Measurements from ENCODE around the gene ADGRG1. TPM values are rescaled to one million over a fixed set of nuclear protein-coding genes. Genes with fewer than 3 reads are reported as not detected.

Gene ADGRG1
- total RNA-seq, 4 donors from 2014 or later = 129 to 159 (median 136) TPM

DNA sequence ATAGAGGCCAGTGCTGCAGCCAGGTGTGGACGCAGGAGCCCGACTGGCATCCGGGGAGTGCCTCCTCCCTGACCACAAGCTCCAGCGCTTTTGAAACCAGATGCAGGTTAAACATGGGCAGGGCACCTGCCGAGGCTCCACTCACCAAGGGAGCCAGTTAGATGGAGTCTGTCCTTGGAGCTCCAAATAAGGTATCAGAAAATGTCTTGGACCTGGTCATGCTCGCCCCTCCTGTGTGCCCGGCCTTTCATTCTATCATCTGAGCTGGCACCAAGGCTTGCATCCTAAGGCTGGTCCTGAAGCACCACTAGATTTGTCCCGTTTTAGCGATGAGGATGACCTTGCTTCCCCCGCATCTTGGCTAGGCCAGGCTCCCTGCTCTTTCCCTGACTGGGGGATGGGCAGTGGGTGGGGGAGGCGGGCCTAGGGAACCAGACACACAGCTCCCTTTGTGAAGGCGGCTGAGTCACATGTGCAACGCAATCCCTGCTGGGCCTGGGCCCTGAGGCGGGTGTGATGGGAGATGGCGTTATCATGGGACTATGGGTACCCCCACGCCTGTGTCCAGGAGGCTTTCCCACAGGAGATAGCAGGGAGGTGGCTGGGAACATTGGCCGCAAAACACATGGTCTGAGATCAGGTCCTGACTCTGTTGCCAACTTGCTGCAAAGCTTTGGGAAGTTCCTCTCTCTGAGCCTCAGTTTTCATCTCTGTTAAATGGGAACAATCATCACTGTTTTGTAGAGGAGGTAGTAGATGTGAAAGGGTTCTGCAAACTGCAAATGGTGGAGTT lies 5.0 kb upstream of the ADGRG1 start:
- DNase-seq (ENCODE audit: low spot score in 2 of 2) = peak in 1 of 2 donors; percentile 66
- intact Hi-C loops (cut with DNase I; ENCODE audit: low total_unique reads) = no loop called here
- 58 to 70% methylated on average over 15 to 17 of the region's 17 CpGs for WGBS, 2 donors
- no peak overlapping the region for H3K4me3 ChIP-seq (ENCODE audit: low read depth, poor library complexity, severe bottlenecking)
- TF ChIP-seq, protein P1, sequence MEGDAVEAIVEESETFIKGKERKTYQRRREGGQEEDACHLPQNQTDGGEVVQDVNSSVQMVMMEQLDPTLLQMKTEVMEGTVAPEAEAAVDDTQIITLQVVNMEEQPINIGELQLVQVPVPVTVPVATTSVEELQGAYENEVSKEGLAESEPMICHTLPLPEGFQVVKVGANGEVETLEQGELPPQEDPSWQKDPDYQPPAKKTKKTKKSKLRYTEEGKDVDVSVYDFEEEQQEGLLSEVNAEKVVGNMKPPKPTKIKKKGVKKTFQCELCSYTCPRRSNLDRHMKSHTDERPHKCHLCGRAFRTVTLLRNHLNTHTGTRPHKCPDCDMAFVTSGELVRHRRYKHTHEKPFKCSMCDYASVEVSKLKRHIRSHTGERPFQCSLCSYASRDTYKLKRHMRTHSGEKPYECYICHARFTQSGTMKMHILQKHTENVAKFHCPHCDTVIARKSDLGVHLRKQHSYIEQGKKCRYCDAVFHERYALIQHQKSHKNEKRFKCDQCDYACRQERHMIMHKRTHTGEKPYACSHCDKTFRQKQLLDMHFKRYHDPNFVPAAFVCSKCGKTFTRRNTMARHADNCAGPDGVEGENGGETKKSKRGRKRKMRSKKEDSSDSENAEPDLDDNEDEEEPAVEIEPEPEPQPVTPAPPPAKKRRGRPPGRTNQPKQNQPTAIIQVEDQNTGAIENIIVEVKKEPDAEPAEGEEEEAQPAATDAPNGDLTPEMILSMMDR (IDR thresholded peaks at IDR 0.05) = no peak
- no peak for TF ChIP-seq POLR2A (IDR thresholded peaks at IDR 0.05)

DNA sequence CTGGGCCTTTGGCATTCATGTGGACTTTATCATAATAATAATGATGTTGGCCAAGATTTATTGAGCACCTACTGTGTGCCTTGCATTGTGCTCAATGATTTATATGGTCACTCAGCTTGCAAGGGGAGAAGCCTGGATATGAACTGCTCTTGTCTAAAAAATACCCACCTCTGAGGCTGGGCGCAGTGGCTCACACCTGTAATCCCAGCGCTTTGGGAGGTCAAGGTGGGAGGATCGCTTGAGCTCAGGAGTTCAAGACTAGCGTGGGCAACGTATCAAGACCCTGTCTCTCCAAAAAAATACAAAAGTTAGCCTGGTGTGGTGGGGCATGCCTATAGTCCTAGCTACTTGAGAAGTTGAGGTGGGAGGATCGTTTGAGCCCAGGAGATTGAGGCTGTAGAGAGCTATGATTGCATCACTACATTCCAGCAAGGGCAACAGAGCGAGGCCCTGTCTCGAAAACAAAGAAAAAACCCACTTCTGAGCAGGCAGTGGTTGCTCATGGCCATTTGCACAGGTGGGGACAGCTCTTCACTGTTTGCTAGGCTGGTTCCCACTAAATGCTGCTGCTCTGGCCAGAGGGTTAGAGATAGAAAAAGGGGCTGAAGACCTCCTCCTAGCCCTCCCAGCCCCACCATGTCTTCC lies 4.3 kb upstream of the ADGRG1 start:
- DNase-seq (ENCODE audit: low spot score in 2 of 2) = no peak
- 81 to 85% methylated on average over 8 of the region's 8 CpGs for WGBS, 2 donors
- intact Hi-C loops (cut with DNase I; ENCODE audit: low total_unique reads) = no loop called here
- H3K4me3 ChIP-seq (ENCODE audit: low read depth, poor library complexity, severe bottlenecking) = no peak overlapping the region
- TF ChIP-seq, protein P1 (IDR thresholded peaks at IDR 0.05) = no peak
- TF ChIP-seq POLR2A (IDR thresholded peaks at IDR 0.05) = no peak

DNA sequence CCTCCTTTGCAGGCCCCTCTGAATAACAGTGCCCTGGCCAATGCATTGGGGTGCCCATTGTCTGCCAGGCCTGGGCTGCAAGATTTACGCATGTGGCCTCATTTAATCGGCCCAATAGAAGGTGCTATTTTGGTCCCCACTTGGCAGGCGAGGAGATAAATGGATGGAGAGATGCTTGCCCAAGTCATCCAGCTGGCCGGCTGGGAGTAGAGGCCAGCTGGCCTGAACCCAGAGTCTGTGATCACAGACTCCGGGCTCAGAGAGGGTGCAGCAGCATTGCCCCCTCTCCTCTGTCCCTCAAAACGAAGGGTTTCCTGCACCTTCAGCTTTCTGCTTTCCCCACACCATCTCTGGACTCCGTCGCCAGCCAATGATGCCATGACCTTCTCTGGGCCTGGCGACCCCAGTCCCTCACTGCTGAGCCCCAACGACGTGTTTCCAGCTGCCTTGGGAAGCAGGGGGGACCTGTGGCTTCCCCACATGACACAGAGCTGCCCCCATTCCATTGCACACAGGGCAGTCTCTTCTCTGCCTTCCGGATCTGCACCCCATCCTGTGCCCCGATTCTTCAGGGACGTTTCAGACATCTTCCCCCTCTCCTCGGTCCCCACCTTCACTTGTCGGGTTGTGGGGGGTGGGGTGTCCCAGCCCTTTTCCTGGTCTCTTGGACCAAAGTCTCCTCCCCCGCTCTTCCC lies 3.5 kb upstream of the ADGRG1 start:
- no peak for DNase-seq (ENCODE audit: low spot score in 2 of 2)
- H3K4me3 ChIP-seq (ENCODE audit: low read depth, poor library complexity, severe bottlenecking) = no peak overlapping the region
- 73 to 83% methylated on average over 17 of the region's 17 CpGs for WGBS, 2 donors
- intact Hi-C loops (cut with DNase I; ENCODE audit: low total_unique reads) = no loop called here
- TF ChIP-seq, protein P1 (IDR thresholded peaks at IDR 0.05) = no peak
- TF ChIP-seq POLR2A (IDR thresholded peaks at IDR 0.05) = no peak

DNA sequence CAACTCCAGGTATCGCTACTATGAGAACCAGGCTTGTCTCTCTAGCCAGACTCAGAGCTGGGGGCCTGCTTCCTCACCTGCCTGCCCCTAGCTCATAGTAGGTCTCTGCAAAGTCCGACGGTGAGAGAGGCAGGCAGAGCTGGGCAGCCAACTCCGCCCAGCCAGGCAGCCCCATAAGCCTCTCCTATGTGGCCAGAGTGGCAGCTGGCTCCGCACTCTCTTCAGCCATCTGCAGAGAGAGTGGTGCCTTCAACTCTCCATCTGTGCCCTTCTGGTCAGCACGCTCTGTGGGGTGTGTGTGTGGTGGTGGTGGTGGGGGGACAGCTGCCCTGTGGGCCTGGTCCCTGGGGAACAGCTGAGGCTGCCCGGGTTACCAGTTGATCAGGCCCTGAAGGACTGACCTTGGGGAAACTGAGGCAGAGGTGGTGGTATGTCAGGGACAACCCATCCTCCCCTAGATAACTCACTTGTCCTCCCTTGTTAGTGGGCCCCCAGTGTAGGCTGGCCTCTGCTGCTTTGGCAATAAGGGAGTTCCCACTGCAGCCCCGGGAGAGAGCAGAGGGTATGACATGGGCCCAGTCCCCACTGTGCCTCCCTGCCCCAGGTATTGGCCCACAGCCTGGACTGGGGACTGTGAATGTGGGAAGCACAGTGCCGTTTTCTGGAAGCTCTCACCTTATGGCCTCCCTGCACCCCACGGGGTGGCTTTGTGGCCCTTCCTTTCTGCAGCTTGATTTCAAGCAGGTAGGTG lies 1.8 kb upstream of the ADGRG1 start:
- intact Hi-C loops (cut with DNase I; ENCODE audit: low total_unique reads) = no loop called here
- no peak overlapping the region for H3K4me3 ChIP-seq (ENCODE audit: low read depth, poor library complexity, severe bottlenecking)
- DNase-seq (ENCODE audit: low spot score in 2 of 2) = no peak
- 78 to 81% methylated on average over 10 of the region's 10 CpGs for WGBS, 2 donors
- TF ChIP-seq POLR2A (IDR thresholded peaks at IDR 0.05) = no peak
- TF ChIP-seq, protein P1 (IDR thresholded peaks at IDR 0.05) = no peak

DNA sequence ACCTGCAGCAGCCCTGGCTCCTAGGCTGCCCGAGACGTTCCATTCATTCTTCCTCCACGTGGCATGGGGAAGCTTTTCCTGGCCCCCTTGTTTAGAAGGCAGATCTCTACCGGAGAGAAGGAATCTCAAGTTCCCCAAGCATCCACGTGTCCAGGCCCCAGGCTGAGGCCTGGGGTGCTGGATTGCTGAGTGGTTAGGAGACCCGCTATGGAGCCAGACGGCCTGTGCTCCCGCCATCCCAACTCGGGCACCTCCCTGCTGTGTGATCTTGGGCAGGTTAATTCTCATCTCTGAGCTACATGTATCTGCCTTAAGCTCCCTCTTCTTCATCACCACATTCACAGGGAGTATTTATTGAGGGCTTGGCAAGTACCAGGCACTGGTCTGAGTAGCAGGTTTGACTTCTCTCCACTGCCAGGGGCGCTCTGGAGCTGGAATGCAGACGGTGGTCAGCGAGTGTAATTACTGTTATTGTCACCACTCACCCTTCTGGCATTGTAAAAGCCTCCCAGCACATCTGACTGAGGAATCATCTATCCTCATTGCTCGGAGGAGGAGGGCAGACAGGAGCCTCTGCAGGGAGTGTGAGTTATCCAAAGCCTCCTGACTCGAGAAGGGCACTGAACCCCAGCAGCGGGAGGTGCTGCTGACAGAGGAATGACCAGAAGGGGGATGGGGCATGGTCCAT lies 1.1 kb upstream of the ADGRG1 start:
- no peak for DNase-seq (ENCODE audit: low spot score in 2 of 2)
- WGBS, 2 donors = 51 to 56% methylated on average over 14 to 15 of the region's 15 CpGs
- no peak overlapping the region for H3K4me3 ChIP-seq (ENCODE audit: low read depth, poor library complexity, severe bottlenecking)
- intact Hi-C loops (cut with DNase I; ENCODE audit: low total_unique reads) = no loop called here
- TF ChIP-seq, protein P1 (IDR thresholded peaks at IDR 0.05) = no peak
- TF ChIP-seq POLR2A (IDR thresholded peaks at IDR 0.05) = no peak
